DMS53 treated with DMSO at 0.1 percent for 48 hours (cell line): ENCODE measurements around the gene BPIFA2.

Source experiments
- DNase-seq: peaks from one replicate; lab custom pipeline; 2025; ENCODE audit not compliant: unreplicated experiment; lab: John Stamatoyannopoulos, UW

The BPIFA2 gene

GRCh38 chr20:33192912-33193501, 25.0 kb downstream of the BPIFA2 start:
- DNase-seq, result no peak

GRCh38 chr20:33199026-33199425, 31.1 kb downstream of the BPIFA2 start:
- DNase-seq, result no peak

GRCh38 chr20:33202451-33202850, 34.5 kb downstream of the BPIFA2 start:
- no peak for DNase-seq

GRCh38 chr20:33203444-33203843, 35.5 kb downstream of the BPIFA2 start:
- DNase-seq, result no peak

GRCh38 chr20:33209789-33210188, 41.8 kb downstream of the BPIFA2 start:
- DNase-seq, result peak; percentile 2

GRCh38 chr20:33210371-33210770, 42.4 kb downstream of the BPIFA2 start:
- DNase-seq, result no peak

- DNase-seq, result peak; percentile 13
These were observed 44.0 kb downstream of the BPIFA2 start for GRCh38 chr20:33211817-33212424.

- DNase-seq, result no peak
These were observed 49.1 kb downstream of the BPIFA2 start, which contains the start of gene BPIFA3 for GRCh38 chr20:33217052-33217451. Gene BPIFA3, plus strand, starts transcription at chr20:33217352. Its CDS starts 185 bp downstream, at chr20:33217537.

- DNase-seq, result no peak
These were observed 56.4 kb downstream of the BPIFA2 start for GRCh38 chr20:33224399-33224798.

- DNase-seq, result no peak
These were observed 61.9 kb downstream of the BPIFA2 start for GRCh38 chr20:33229843-33230242.
